CD1c-positive myeloid dendritic cell (primary cell): ENCODE data around the gene MMP17.
"Not testable (repeated sequence)": the region's sequence is repeated elsewhere in the genome, so short reads cannot be mapped to it uniquely, and the experiment has no call there.

Source experiments
- DNase-seq: peaks from one replicate; pipeline ENCODE4 v3.0.0-alpha.2; 2016; ENCODE audit errors: extremely low spot score

The MMP17 gene

DNA sequence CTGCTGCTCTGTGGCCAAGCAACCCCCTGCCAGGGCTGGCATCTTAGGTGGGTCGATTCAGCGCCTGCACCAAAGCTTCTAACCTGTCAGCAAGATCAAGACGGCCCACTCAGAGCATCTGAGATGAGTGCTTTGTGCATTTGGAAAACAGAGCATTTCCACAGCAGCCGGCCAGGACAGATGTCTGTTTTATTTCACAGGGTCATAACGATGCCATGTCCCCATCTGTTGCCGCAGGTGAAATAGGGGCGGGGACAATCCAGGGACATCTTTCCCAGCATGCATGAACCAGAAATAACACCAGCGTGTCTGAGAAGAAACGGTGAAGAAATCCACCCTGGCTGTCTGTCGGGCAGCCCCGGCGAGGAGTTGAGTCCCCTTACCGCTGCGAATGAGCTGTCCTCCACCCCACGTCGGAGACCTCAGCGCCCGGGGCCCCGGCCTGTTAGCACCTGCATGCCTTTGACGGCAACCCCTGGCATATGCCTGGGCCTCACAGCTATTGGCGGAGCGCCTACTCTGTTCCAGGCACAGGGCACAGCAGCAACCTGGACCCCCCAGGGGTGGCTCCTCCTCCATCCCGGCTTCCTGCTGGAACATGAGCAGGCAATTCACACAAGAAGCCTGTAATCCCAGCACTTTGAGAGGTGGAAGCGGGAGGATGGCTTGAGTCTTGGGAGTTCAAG, 35.7 kb downstream of the MMP17 start:
- DNase-seq = no peak

- no peak for DNase-seq
Observed at GRCh38 chr12:131864469-131864868, 36.3 kb downstream of the MMP17 start.

- no peak for DNase-seq
Observed at GRCh38 chr12:131865180-131865875, 37.1 kb downstream of the MMP17 start.

GRCh38 chr12:131867471-131867870, 39.3 kb downstream of the MMP17 start:
- DNase-seq = peak; percentile 21

DNA sequence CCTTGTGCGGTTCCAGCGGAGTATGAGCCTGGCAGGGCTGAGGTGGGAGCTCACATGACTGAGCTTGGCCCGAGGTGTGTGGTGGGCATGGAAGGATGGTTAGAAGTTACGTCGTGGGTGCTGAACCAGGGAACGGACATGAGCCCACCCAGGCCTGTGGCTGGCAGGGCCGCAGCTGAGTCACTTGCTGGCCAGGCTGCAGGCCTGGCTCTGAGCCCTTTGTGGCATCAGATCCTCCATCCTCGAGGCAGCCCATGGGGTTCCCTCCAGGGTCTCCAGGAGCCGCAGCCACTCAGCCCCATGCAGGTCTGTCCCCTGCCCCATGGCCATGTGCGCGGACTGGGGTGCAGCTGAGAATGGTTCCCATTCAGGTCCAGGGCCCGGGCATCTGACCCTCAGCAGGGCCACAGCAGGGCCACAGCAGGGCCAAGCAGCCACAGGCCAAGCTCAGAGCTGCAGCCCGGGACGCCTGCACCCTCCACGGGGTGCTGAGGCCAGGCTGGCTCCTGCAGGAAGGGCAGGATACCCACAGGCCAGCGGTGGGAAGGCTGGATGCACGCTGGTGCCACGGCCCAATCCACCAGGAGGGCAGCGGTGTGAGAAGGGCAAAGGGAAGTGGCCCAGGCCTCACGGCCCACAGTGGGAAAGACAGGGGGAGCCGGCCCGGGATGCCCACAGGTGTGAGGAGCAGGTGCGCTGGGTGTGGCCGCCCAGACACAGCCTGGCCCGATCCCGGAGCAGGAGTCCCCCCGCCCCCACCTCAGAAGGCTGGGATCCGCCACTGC, 39.9 kb downstream of the MMP17 start:
- no peak for DNase-seq

GRCh38 chr12:131869871-131870418, 41.8 kb downstream of the MMP17 start:
- peak; percentile 29 for DNase-seq

- no peak for DNase-seq
Observed at GRCh38 chr12:131871677-131872076, 43.5 kb downstream of the MMP17 start.

DNA sequence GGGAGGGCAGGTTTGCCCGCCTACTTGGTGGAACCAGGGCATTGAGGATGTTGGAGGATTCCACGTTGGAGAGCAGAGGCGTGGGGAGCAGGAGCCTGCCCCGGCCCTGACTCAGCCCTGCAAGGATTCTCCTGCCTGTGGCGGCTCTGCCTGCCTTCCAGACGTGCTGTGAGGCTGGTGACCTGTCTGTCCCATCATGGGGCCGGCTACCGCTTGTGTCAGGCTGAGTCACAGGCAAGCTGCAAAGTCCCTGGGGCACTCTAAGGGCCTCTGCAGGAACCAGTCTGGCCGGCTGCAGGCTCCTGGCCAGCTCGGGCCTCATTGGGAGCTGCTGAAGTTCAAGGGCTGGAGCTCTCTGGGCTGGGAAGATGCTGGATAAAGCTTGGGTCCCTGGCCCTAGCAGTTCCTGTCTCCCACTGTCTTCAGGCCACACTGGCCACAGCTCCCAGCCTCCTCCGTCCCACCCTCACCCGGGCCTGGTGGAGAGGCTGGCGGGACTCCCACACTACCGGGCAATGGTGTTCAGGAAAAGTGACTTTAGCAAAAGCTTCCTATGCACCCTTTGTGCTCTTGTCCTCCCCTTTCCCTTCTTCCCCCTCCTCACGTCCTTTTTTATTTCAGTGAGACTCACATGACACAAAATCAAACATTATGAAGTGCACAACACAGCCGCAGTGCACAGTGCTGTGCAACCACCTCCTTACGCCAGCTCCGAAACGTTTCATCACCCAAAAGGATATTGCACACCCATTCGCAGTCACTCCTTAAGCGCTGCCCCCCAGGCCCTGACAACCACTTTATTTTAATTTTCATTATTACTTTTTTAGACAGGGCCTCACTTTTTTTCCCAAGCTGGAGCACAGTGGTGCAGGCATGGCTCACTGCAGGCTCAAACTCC, 44.2 kb downstream of the MMP17 start:
- DNase-seq = peak; percentile 27

GRCh38 chr12:131873293-131873692, 45.1 kb downstream of the MMP17 start:
- no peak for DNase-seq

GRCh38 chr12:131874972-131875371, 46.8 kb downstream of the MMP17 start:
- DNase-seq = not testable (repeated sequence)

DNA sequence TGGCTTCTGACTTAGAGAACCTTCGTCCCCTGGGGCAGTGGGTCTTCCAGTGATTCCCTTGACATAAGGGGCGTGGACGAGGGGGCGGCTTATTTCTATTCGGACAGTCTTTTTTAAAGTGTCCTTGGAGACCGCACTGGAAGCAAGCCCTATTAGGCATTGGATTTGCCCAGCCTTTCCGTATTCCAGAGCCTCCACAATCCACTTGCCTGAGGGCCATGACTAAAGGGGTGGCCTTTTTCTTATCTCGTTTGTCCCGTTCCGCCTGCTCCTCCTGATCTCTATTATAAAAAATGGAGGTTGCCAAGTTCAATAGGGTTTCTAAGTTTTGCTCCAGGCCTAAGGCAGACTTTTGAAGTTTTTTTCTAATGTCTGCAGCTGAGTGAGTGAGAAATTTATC, 49.0 kb downstream of the MMP17 start:
- not testable (repeated sequence) for DNase-seq

DNA sequence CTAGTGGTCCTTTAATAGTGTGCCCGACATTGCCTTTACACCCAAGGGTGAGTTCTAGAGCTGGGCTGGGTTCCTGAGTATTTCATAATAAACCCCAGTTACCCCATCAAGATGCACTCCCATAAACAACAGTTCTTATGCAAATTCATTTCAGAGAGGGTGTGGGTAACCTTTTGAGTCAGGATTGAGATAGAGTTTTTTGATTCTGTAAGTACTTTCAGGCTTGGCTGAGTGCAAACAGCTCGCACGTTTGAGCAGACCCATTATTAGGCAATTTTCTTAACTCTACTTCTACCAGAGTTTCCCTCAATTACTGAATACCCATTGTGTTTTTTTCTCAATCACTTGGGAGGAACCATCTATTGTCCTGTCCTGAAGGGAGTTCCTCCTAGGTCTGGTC, 50.2 kb downstream of the MMP17 start:
- peak; percentile 28 for DNase-seq

- peak; percentile 59 for DNase-seq
Observed at GRCh38 chr12:131882804-131883520, 54.8 kb downstream of the MMP17 start.

DNA sequence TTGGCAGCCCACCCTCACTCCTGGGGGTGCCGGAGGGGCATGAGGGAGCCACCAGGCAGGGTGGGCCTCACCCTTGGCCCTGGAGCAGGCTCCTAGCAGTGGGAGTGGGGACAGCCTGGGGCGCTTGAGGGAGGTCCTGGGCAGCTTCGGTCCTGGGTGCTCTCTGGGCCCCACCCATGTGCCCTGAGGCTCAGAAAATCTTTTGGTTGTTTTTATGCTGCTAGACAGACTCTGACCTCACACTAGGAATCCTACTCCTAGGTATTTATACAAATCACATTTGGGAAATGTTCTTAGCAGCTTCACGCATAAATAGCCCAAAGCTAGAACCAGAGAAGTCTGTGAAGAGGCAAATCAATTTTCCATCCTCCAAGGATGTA, 55.3 kb downstream of the MMP17 start:
- DNase-seq = no peak

DNA sequence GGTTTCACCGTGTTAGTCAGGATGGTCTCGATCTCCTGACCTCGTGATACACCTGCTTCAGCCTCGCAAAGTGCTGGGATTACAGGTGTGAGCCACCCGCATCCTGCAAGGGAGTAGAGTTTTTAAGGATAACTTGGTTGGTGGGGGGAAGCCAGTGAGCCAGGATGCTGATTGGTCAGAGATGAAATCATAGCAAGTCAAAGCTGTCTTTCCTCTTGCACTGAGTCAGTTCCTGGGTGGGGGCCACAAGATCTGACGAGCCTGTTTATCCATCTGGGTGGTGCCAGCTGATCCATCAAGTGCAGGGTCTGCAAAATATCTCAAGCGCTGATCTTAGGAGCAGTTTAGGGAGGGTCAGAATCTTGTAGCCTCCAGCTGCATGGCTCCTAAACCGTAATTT, 56.9 kb downstream of the MMP17 start:
- not testable (repeated sequence) for DNase-seq

DNA sequence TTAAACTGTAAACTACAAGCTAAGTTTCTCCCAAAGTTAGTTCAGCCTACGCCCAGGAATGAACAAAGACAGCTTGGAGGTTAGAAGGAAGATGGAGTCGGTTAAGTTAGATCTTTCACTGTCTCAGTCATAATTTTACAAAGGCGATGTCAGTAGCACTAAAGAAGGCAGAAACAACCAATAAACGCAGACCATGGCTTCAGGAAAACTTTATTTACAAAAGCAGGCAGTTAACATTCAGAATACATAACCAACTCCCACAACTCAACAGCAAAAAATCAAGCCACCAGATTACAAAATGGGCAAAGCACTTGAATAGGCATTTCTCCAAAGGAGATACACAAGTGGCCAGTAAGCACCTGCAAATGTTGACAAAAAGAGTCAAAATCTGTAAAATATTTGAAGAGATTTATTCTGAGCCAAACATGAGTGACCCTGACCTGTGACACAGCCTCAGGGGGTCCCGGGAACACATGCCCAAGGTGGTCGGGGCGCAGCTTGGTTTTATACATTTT, 57.4 kb downstream of the MMP17 start:
- DNase-seq = no peak

DNA sequence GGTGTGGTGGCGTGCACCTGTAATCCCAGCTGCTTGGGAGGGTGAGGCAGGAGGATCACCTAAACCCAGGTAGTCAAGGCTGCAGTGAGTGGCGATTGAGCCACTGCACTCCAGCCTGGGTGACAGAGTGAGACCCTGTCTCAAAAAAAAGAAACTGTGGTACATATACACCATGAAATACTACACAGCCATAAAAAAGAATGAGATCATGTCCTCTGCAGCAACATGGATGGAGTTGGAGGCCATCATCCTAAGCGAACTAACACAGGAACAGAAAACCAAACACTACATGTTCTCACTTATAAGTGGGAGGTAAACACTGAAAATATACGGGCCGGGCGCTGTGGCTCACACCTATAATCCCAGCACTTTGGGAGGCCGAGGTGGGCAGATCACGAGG, 63.5 kb downstream of the MMP17 start:
- DNase-seq = not testable (repeated sequence)

- DNase-seq = no peak
Observed at GRCh38 chr12:131892711-131893604, 64.8 kb downstream of the MMP17 start.

- DNase-seq = peak; percentile 46
Observed at GRCh38 chr12:131893605-131894312, 65.6 kb downstream of the MMP17 start.
